ENCODE results near the gene MBNL1.
A peak's percentile ranks its signal among the peaks of the same experiment; 100 is the strongest.
"Not testable (repeated sequence)": the region's sequence is repeated elsewhere in the genome, so short reads cannot be mapped to it uniquely, and the experiment has no call there.

The MBNL1 gene

GRCh38 chr3:152319831-152320617 is 51.3 kb downstream of the MBNL1 start:
- peak; percentile 12 for DNase-seq (ENCODE audit: low read depth)

DNA sequence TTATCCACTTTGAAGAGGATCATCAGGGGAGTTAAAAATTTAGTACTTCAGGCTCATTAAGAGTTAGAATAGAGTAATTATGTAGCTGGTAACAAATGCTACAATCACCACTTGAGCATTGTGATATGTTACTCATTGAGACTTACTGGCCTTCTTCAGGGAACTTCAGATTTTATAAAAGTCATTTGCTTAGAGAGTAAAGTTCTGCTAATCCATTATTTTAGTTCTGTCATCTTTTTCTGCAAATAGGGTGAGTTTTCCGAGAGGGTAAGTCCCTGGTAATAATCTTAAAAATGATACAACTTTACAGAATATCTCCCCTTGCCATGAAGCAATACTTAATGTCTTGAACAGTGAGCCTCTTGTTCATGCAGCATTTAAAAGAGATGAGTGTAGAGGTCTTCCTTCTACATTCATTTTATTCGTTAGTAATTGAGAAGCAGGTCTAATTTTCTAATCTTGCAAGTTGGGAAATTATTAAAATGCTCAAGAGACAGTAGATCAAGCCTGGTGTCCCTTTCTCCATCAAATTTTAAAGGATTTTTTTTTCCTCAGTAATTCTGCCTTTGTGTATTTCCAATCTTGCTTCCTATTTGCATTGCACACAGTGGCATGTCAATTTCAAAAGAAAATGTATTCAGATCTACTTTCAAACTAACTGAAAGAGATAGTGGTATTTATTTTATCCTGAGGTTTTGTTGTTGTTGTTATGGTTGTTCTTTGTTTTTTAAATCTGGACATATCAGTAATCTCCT is 52.6 kb downstream of the MBNL1 start:
- no peak for DNase-seq (ENCODE audit: low read depth)

GRCh38 chr3:152321955-152322377 is 53.2 kb downstream of the MBNL1 start:
- no peak for DNase-seq (ENCODE audit: low read depth)

- DNase-seq (ENCODE audit: low read depth) = no peak
Measured at GRCh38 chr3:152322756-152323155, 54.0 kb downstream of the MBNL1 start.

GRCh38 chr3:152323834-152324233 is 55.1 kb downstream of the MBNL1 start:
- DNase-seq (ENCODE audit: low read depth) = no peak

- DNase-seq (ENCODE audit: low read depth) = no peak
Measured at GRCh38 chr3:152325136-152325535, 56.4 kb downstream of the MBNL1 start.

- DNase-seq (ENCODE audit: low read depth) = no peak
Measured at GRCh38 chr3:152327203-152327602, 58.5 kb downstream of the MBNL1 start.

- no peak for DNase-seq (ENCODE audit: low read depth)
Measured at GRCh38 chr3:152328841-152329240, 60.1 kb downstream of the MBNL1 start.

DNA sequence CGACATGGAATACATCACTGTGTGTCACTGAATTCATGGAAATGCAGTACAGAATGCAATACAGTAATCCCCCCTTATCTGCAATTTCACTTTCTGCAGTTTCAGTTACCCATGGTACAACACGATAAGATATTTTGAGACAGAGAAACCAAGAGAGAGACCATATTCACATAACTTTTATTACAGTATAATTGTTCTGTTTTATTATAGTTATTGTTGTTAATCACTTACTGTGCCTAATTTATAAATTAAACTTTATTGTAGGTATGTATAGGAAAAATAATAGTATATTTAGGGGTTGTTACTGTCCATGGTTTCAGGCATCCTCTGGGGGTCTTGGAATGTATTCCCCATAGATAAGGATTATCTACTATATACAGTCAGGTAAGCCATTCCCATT is 61.8 kb downstream of the MBNL1 start:
- DNase-seq (ENCODE audit: low read depth) = no peak

- DNase-seq (ENCODE audit: low read depth) = no peak
Measured at GRCh38 chr3:152331018-152331541, 62.4 kb downstream of the MBNL1 start.

DNA sequence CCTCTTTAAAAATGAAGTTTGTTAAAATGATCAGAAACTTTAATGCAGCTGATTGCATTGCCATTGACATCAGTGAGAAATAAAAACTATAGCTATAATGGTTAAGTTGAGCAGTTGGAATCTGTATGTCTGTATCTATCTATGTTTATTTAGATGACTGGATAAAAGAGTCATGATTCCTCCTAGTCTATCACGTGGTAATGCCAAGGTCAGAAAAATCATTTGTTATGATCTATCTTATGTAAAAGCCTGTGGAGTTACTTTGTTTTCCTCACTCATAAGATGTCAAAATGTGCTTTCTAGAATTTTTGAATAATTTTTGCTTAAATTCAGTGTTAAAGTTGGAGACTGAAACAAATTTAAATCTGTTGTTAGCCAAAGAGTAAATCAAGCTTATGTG is 63.3 kb downstream of the MBNL1 start:
- no peak for DNase-seq (ENCODE audit: low read depth)

GRCh38 chr3:152333928-152334327 is 65.2 kb downstream of the MBNL1 start:
- no peak for DNase-seq (ENCODE audit: low read depth)

DNA sequence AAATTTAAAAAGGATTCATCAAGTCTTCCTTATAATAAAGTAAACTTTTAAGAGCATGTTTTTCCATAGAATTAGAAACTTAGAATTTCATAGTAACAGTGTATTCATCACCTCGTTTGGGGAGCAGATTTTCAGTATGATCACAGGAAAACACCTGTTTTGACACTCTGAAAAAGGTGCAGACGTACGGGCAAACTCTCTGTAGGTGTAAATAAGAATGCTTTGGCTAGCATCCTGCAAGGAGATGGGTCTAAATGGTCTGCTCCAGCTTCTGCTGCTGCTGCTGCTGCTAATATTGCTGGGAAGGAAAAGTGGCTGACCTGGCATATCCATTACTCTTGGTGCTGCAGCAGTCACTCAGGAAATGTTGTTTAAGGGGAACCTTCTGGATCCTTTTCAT is 66.0 kb downstream of the MBNL1 start:
- no peak for DNase-seq (ENCODE audit: low read depth)

DNA sequence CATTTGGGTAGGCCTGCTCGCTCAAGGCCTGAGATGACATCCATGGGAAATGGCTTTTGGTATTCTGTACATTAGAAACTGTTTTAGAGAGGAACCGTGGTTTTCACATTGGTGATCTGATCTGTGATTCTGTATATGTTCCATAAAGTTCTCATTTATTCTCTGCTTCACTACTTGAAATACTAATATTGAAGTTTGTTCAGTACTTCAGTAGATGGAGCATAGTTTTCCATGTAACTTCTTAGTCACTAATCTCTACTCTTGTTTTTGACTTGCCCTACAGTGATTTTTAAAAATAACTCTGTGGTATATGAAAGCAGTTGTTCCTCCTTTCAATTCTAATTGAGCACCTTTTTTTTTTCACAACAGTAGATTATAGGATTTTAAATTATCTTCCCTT is 66.5 kb downstream of the MBNL1 start:
- no peak for DNase-seq (ENCODE audit: low read depth)

DNA sequence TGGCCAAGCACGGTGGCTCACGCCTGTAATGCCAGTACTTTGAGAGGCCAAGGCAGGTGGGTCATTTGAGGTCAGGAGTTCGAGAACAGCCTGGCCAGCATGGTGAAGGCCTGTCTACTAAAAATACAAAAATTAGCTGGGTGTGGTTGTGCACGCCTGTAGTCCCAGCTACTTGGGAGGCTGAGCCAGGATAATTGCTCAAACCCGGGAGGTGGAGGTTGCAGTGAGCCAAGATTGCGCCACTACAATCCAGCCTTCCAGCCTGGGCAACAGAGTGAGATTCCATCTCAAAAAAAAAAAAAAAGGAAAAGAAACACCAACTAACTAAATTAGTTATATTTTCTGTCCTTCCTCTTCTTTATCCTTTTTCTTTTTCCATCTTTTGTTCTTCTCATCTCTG is 68.6 kb downstream of the MBNL1 start:
- not testable (repeated sequence) for DNase-seq (ENCODE audit: low read depth)

DNA sequence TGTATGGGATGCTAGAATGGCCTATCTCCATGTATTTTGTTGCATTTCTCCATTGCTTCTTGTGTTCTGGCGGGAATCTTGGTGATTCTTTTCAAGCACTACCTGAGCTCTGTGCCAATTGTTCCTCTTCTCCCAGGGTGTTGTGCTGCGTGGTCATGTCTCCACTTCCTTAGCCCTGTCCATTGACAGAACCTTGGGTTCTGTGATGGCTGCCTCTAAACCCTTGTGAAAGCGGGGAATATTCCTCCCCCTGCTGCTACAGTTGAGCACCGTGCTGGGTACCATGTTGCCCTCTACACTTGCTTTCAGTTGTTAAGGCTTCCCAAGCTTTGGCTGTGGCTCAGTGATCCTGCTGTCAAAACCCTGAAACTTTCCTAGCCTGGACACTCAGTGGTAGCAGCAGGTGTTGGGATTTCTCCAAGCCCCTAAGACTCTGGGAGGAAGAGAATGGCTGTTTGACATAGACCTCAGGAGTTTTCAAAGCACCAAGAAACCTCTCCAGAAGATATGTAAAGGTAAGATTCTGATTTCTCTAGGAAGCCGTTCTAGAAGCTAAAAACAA is 69.5 kb downstream of the MBNL1 start:
- DNase-seq (ENCODE audit: low read depth) = no peak

DNA sequence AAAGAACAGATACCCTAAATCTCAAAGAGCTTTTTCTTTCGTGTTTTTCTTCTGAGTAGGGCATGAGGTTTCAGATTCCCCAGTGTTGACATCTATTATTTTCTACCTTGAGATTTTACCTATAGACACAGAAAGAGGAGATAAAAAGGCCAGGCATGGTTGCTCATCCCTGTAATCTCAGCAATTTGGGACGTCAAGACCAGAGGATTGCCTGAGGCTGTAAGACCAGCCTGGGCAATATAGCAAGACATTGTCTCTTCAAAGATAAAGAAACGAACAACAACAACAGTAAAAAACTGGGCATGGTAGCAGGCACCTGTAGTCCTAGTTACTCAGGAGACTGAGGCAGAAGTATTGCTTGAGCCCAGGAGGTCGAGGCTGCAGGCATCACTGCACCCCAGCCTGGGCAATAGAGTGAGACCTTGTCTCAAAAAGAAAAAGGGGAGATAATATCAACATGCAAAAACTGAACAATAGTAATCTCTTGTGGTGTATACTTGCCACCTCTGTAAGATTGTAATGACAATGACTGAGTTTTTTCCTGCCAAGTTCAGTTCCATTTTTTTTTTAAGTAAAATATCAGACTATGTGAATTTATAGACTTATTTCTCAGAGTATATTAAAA is 71.3 kb downstream of the MBNL1 start:
- no peak for DNase-seq (ENCODE audit: low read depth)

GRCh38 chr3:152345233-152345632 is 76.5 kb downstream of the MBNL1 start:
- DNase-seq (ENCODE audit: low read depth) = no peak

DNA sequence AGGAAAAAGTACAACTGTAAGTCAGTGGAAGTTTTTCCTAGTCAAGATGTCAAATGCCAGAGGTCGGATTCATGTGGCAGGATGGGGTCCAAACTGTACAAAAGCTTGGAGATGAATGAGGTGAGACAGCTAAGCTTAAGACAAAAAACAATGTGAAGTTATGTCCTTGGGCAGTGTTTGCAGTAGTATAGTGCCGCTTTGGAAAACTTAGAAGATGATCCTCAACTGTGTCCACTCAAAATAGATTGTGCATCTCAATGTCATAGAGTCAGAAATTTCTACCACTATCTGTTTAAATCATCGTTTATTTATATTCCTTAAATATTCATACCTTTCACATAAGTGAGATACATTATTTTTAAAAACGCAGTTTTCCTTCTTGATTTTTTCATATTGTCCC is 77.3 kb downstream of the MBNL1 start:
- no peak for DNase-seq (ENCODE audit: low read depth)

GRCh38 chr3:152346740-152347139 is 78.0 kb downstream of the MBNL1 start:
- no peak for DNase-seq (ENCODE audit: low read depth)

GRCh38 chr3:152348436-152349177 is 79.9 kb downstream of the MBNL1 start:
- no peak for DNase-seq (ENCODE audit: low read depth)

GRCh38 chr3:152349392-152349791 is 80.7 kb downstream of the MBNL1 start:
- no peak for DNase-seq (ENCODE audit: low read depth)
